GM21515 (cell line): Measurements from ENCODE around the gene ZNF608.

Source experiments
- ATAC-seq: cut with Tn5 transposase; IDR thresholded peaks from one replicate; pipeline ENCODE4 v1.9.1; 2021; ENCODE audit not compliant: unreplicated experiment

The ZNF608 gene, protein sequence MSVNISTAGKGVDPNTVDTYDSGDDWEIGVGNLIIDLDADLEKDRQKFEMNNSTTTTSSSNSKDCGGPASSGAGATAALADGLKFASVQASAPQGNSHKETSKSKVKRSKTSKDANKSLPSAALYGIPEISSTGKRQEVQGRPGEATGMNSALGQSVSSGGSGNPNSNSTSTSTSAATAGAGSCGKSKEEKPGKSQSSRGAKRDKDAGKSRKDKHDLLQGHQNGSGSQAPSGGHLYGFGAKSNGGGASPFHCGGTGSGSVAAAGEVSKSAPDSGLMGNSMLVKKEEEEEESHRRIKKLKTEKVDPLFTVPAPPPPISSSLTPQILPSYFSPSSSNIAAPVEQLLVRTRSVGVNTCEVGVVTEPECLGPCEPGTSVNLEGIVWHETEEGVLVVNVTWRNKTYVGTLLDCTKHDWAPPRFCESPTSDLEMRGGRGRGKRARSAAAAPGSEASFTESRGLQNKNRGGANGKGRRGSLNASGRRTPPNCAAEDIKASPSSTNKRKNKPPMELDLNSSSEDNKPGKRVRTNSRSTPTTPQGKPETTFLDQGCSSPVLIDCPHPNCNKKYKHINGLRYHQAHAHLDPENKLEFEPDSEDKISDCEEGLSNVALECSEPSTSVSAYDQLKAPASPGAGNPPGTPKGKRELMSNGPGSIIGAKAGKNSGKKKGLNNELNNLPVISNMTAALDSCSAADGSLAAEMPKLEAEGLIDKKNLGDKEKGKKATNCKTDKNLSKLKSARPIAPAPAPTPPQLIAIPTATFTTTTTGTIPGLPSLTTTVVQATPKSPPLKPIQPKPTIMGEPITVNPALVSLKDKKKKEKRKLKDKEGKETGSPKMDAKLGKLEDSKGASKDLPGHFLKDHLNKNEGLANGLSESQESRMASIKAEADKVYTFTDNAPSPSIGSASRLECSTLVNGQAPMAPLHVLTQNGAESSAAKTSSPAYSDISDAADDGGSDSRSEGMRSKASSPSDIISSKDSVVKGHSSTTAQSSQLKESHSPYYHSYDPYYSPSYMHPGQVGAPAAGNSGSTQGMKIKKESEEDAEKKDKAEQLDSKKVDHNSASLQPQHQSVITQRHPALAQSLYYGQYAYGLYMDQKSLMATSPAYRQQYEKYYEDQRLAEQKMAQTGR (N-terminal part only)

DNA sequence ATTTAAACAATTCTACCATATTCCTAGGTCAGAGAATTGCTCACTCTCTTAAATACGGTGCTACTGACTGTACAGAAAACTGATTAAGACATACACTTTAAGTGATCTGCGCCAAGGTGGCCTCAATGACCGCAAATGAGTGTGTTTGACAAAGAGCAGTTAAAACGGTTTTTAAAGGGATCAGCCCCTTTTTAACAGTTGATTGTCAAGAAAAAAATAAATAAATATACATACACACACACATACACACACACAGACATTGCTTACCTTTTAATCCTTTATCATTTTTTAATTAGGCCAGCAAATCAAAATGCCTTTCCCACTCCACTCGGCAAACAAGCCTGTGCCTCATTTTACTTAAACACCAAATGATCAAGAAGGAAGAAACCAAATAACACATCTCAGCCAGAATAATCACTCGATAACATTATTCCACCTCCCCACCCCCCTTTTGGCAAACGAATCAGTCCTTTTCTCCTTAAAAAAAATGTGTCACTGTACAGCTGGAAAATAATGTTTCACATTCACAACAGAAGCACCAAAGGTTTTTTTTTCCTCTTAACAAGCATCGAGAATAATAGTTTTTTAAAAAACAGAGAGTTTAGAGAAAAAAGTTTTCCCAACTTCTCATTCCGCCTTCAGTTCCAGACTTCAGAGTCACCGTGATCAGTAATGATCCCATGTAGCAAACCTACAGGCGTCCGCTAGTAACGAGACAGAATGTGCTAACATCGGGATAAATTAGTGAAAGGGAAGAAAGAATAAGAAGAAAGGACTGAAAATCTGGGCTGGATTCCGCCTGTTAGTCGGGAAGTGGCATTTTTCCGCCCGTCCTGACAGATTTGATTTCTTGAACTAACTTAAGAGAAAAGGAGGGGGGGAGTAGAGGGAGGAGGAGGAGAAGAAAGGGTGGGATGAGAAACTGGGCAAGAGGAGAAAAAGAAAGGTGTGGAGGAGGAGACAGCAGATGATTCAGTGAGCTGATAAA is at the start of gene ZNF608:
Gene ZNF608, minus strand, starts transcription at position 712 of the 988 bp plus-strand sequence. CDS start 1,650 bp downstream, outside the sequence.
- no peak for ATAC-seq

DNA sequence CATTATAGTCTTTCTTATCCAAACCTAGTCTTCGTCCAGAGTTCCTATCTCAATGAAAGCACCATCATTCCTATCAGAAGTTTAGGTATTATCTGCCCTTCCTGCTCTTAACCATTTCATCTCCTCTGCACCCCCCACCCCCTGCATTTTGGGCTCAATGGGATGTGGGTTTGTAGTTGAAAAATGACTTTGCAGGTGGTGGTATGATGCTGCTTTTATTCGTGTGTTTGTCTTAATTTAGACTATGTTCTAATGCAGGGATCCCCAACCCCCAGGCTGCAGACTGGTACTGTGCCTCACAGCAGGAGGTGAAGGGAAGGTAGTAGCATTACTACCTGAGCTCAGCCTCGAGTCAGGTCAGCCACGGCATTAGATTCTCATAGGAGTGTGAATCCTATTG is 49.4 kb upstream of the ZNF608 start:
- ATAC-seq, result peak; percentile 33

DNA sequence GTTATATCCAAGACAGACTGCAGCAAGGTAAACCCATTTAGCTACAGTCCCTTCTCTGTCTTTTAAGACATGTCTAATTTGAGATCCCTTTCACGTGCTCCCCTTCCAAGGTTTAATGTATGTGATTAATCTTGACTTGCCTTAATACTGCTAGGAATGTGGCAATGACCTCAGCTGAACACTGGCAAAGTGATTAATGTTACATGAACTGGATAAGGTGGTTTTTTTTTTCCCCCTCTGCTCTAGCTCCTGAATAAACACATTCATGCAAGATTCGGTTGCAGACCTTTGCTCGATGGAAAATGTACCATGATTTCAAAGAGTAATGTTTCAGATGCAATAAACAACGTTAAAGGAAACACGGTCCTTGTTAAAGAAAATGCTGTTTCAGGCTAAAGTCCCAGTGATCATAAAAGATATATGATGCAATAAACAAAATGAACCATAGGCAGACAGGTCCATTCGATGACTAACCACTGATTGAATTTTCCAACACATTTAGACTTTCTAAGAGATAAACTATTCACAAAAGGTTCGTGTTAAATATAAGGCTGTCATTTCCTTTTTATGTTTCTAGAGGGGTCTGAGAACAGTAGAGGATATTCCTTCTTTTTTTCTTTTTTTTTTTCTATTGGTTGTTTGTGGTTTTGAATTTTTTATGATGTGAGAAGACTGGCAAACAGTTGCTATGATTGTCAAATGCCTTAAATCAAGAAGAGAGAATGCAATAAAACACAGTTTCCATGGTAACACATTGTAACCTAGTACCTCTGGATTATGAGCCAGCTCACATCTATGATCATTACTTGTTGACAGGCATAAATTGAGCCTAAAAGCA is 44.7 kb upstream of the ZNF608 start:
- ATAC-seq, result no peak

DNA sequence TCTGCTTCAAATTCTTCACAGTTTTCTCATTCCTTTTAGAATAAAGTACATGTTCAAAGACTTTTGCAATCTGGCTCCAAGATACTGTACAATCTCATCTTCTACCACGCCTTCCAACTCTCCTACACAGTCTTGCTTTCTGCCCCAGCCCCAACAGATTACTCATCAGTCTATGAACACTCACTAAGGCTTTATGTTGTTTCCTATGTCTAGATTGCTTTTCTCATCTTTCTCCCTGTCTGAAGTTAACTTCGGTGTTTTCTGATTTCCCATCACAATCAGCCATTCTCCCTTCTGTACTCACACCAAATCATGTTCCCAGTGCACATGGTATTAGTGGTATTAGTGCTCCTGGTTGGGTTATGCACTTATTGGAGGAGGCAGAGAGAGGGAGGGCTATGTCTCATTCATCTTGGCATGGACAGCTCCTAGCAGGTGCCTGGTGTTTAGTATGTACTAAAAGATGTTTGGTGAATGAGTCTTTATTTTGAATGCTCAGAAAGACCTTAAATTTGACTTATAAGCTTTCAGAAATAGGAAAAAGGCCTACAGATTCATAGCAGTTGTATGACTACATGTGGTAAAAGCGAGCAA is 44.0 kb upstream of the ZNF608 start:
- ATAC-seq, result no peak

DNA sequence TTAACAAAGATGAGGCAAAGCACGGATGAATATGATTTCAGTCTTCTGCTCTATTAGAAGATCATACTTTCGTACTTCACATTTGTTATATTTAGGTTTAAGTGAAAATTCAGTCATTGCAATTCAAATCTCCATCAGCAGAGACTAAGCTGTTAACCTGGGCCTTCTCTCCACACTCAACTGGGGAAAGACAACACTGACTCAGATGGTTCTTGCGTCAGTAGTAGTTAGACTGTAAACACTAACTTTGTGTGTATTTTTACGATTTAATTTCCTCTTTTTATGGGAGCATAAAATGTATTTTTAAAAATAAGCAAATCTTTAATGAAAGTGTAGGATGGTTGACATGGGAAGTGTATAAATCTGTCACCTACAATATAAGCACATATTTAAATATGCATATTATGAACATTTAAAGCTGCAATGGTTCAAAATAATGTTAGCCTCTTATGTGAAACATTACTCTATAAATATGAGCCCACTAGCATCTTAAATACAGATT is 42.7 kb upstream of the ZNF608 start:
- no peak for ATAC-seq

DNA sequence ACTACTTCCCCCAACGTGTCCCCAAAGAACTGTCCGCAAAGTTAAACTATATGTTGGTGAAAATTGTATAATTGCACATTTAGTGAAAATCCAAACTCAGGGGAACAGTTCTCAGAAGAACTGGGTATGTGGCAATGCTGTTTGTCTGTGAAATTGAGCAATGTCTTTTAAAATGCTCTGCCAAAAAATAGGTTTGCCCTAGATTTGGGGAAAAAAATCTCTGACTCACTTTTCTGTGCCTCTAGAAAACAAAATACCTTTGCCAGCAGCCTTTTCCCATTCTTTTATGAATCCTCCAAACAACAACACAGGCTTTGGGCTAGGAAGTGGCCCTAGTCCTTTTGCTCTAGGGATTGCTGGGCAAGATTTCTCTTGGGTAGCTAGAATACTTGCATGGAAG is 37.4 kb upstream of the ZNF608 start:
- no peak for ATAC-seq

DNA sequence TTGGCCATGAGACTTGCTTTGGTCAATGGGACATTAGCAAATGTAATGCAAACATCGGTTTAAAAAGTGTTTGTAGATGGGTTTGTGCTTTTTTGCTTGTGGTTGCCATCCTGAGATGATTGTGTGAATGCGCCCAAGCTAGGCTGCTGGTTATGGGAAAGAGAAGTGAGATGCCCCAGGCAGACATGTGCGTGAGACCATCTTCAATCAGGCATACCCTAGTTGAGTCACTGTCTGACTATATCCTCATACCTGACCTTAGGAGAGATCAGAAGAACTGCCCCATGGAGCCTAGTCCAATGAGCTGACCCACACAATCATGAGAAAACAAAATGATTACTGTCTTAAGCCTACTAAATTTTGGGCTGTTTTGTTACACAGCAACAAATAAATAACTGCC is 36.8 kb upstream of the ZNF608 start:
- no peak for ATAC-seq

DNA sequence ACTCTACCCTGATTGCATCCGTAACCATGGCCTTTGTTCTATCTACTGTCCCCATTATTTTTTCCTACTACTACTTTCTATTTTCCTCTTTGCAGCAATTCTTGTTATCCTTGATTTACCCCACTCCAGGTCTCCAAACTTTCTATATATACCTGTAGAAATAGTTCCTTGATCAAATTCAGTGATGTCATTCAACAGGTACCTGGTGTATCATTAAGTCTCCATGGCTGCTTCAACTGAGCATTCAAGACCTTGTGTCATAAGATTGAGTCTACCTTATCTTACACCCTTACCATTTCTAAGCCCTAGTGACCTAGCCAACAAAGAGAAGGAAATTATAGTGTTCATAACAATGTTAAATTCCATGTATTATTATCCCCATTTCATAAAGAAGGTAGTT is 35.8 kb upstream of the ZNF608 start:
- ATAC-seq, result no peak

DNA sequence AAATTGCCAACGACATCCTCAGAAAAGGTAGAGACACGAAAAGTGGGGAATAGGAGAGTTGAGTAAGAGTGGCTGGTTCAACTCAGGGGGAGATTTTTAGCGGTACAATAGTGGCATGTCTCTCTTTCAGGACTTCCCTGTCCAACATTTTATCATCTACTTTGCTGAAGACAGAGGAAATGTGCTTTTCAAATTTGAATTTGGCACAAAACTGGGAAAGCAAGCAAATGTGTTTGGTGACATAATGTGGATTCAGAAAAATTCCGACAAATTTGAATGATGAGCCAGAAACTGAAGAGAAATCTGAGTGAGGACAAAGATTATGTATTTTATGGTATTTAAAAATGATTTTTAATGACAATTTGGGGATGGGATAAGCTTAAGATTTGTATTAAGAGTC is 33.6 kb upstream of the ZNF608 start:
- no peak for ATAC-seq

DNA sequence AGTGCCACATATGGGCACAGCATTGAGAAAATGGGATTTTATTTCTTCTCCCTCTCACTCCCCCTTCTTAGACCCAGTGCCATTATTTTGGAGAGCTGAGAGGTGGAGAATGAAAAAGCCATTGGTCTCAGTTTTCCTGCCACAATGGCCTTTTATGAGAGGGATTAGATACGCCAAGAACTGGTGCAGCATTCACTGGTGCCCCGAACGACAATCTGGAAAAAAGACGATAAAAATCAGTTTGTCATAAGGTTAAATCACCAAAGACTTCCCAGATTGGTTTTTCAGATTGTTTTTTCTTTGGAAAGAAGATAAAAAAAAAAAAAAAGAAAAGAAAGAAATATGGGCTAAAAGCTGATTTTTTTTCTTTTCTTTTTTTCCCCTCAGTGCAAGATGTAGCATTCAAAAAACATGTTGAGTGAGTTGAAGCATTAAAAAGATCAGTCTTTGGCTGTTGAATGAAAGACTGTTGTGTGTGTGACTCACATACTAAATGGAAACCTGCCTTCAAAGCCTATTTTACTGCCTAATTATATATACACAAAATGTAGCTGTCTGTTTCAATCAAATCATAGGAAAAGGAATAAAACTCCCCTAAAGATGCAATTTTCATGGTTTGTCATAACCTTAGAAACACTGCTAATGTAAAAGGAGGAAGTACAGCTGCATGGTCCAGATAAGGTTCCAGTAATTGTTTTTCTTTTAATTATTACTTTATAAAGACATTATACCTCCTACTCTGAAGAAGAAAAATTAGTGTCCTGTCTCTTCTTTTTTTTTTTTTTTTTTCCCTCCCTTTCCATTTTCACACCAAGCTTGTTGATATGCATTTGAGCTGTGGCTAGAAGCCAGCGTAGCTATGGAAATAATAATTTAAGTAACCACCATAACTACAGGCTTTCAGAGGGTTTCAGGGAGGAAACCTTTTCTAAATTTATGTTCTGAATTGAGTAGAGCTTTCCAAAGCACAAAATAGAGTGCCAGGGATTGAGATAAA is 27.2 kb upstream of the ZNF608 start:
- no peak for ATAC-seq

DNA sequence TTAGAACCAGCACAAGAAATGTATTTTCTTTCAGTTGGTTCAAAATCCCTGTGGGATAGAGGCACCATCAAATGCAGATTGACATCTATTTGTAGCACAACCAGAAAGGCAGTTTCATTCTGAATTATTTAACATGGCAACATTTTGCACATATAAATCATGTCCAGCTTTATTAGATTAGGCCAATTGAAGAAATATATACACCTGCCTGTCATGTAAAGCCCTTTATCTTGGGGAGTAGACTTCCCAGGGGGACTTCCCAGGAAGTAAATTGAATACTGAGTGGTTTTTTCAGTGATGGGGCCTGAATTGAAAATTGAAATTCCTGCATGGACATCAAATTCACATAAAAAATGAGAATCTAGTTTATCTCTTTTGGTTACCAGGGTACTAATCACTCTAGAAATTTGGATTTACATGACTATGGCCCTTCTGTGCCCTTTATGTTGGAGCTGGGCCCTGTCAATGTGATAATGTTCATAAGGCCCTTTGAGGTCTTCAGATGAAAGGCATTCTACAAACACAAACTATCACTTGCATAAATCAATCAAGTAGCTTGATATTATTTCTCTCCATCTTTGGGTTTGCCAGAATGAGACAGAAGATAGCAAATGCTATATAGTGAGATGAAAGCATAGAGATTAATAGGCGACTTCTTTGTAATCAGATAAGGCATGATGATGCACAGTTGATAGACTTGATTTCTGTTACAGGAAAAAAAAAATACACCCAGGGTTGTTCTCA is 26.2 kb upstream of the ZNF608 start:
- no peak for ATAC-seq

DNA sequence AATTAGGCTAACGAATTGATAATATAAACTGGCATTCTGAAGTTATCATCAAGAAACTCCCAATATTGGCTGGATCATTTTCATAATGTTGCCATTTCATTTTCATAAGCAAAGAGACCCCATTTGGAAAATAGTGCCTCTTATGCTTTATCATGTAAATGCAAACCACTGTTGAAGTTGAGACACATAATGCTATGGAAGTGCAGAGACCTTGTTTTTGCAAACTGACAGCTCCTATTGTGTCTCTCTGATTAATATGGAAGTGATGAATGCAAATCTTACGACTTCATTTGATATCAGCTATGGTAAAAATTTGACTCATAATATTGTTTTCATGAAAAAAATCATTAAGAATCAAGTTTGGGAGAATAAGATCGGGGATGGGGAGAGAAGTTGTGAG is 25.3 kb upstream of the ZNF608 start:
- ATAC-seq, result no peak

DNA sequence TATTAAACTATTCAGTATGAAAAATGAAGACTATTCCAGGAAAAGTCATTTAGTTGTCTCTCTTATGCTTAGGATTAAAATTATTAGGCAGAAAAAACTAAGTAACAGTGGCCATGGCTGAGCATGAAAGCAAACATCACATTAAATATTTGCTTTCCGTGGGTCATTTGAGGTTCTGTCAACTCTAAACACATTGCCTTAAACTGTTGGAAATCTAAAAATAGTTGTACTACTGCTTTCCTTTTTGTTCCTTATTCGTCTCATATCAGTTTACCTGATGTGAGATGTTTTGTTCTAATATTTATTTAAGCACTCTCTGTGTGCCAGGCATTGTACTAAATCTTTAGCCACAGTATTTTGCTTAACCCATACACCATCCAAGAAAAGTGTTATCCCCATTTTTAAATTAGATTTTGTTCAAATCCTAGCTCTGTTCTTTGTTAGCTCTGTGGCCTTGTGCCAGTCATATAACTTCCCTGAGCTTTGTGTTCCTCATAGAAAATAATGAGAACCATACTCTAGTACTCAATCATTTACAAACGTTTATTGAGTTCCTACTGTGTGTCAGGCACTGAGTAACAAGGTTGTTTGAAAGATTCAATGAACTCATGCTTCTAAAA is 18.7 kb upstream of the ZNF608 start:
- no peak for ATAC-seq

DNA sequence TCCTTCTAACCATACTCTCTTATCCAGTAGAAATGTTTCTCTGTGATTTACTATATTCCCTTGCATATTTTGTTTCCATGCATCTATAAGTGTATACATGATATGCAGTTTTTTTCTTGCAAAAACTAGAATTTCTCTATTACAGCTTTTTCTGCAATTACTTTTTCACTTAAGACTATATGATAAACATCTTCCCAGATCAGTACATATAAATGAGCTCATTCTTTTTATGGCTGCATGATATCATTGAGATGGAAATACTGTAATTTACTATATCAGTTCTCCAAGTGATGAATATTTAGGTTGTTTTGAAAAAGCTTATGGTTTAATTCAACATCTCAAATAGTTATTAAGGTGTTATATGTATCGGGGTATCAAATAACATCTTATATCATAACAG is 18.1 kb upstream of the ZNF608 start:
- no peak for ATAC-seq

DNA sequence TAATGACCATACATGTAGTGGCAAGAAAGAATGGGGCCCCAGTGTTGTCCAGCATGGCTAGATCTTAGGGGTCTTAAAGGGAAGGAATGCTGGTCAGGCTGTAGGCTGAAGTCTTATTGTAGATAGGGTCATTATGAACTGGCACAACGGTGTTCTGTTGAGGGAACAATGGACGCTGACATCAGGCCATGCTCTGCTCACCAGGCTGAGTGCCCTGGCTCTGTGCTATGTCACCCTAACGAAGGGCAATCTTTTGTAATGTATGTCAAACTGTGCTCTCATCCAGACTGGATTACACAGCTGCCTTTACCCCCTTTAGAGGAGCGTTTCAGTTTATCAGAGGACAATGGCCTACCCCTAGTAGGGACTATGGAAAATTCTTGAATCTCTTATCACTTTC is 14.6 kb upstream of the ZNF608 start:
- no peak for ATAC-seq

DNA sequence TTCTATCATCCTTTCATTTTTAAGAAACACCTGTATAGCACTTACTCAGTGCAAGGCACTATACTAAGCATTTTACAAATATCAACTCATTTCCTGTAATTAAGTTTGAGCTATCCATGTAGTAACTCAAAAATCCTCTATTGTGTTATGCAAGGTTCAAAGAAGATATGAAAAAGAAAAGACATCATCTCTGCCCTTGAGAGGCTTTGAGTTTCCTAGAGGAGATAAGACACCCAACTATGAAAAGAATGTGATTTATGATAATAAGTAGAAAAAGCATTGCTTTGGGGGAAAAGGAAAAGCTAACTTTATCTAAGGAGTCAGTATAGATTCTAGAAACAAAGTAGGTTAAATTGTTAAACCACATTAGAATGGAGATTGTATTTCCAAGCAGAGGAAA is 14.2 kb upstream of the ZNF608 start:
- ATAC-seq, result no peak

DNA sequence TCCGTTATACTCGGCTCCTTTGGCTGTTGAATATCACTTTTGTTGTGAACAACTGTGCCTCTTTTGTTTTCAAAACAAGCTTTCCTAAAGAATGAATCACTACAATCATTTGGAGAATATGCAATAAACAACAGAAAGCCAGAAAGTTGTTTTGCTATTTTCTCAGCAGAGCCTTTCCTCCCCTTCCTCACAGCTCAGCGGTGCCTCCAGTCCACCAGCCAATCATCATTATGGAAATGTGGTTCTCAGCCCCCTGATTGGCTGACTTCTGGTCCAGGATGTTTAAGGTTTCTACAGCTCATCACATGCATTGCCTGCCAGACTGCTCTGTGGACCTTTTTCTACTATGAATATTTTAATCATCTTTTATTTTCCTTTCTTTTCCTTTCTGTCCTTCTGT is 9.1 kb upstream of the ZNF608 start:
- no peak for ATAC-seq
